GM18520 (cell line): ENCODE results near the gene HIVEP3.

Experiments used
- ATAC-seq: cut with Tn5 transposase; IDR thresholded peaks from one replicate; pipeline ENCODE4 v1.9.1; 2021; ENCODE audit not compliant: unreplicated experiment

HIVEP3 gene

GRCh38 chr1:41791667-41792484 is 126.8 kb downstream of the HIVEP3 start:
- ATAC-seq: no peak

DNA sequence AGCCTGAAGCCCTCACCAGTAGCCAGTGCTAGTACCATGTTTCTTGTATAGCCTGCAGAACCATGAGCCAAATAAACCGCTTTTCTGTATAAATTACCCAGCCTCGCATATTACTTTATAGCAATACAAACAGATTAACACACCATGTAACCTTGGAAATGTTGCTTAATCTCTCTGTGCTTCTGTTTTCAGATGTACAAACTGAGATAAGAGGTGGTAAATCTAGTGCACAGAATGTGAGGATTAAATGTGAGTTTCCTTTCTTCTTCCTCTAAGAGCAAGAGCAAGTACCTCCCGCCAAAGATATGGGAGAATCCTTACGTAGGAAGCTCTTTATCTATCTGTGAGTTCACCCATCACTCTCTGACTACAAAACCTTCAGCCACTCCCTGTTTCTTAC is 128.4 kb downstream of the HIVEP3 start:
- no peak for ATAC-seq

GRCh38 chr1:41789661-41790330 is 128.9 kb downstream of the HIVEP3 start:
- ATAC-seq: no peak

DNA sequence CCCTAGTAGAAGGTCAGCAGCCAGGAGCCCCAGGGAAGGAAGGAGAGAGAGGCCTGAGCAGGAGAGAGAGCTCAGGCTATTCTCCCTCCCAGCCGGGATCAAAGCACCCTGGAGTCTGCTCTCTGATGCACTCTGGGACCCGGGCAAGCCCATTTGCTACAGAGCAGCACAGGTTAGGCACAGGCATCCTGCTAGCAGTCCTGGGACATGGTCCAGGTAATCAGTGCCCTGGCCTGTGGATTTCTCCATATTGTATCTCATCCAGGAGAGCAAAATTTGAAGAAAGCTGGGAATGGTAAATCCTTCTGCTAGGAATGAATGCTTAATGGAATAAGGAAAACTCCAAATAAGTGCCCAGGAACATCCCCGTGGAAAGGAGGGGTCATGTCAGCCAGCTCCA is 130.3 kb downstream of the HIVEP3 start:
- ATAC-seq: no peak

- no peak for ATAC-seq
These were observed 134.0 kb downstream of the HIVEP3 start for GRCh38 chr1:41784531-41785274.

GRCh38 chr1:41783189-41783639 is 135.5 kb downstream of the HIVEP3 start:
- ATAC-seq: no peak

DNA sequence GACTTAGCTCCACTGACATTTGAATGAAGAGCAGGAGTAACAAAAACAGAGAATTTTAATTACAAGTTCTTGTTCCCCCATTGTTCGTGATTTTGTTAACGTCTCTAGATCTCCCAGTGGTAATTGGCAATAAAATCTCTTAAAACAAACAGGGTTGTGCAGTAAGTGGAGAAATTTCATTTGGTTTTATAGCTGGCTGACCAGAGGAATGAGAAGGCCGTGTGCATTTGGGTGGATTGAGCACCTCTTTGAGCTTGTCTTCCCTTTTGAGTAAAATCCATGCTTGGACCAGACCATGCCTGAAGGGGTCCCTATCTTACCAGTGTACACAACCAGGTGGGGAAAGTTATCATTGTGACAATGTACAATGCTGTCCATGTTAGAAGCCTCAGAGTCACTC is 137.8 kb downstream of the HIVEP3 start:
- no peak for ATAC-seq

DNA sequence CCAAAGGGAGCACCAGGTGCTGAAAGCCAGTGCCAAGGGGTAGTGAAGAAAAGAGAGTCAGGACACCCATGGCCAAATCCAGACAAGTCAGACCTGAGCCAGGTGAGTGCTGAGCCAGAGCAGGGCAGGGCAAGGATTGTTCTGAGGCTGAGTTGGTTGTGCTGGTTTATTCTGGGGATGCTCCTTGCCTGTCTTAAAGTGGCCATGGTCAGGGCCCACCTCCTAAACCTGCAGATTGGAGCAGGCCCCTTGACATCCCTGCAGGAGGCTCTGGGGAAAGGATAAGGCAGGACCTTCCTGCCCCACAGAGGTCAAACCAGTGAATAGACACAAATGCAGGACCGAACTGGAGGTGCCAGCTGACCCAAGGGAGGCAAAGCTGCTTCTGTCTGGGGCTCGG is 138.4 kb downstream of the HIVEP3 start:
- no peak for ATAC-seq

- no peak for ATAC-seq
These were observed 139.4 kb downstream of the HIVEP3 start for GRCh38 chr1:41779360-41779759.

DNA sequence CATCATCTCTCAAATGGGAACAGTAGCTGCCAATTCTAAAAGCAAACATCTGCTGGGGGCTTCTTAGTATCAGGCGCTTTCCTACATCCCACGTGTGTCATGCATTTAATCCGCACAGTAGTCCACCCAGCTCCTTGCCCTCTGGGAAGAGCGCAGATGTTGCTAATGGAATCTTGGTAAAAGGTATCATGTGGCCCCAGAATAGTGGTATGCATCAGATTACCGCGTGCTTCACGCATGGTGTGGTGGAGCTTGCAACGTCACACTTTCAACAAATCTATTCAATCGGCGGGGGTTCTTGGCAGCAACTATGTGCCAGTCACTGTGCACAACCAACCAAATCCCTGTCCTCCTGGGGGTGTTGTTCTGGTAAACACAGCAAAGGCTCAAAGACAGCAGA is 141.0 kb downstream of the HIVEP3 start:
- ATAC-seq: no peak

GRCh38 chr1:41776891-41777441 is 141.8 kb downstream of the HIVEP3 start:
- ATAC-seq: no peak

DNA sequence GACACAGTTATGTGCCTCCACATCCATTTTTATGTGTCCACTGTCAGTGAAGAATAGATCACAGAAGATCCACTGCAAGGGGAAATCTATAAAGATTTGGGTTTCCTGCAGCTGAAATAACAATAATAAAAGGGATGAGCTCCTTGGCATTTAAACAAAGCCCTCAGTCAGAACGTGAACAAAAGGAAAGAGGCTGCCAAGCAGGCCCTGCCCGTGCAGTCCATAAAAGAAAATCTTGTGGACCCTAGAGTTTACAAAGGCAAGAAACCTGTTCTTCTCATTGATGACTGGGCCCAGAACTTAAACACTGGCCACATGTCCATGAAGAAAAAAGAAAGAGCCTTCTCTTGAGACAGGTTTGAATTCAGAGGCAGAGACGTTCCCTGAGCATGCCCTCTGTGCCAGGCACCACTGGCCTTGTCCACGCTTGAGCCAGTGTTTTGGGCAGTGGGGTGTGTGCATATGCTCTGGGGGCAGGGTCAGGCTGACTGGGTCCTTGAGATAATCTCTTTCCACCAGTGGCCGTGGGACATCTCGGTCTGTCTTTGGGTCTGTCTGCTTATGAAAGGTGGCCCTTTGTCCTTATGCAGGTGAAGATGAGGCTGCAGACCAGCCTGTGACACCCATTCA is 142.7 kb downstream of the HIVEP3 start:
- no peak for ATAC-seq

GRCh38 chr1:41774471-41774990 is 144.2 kb downstream of the HIVEP3 start:
- no peak for ATAC-seq

- no peak for ATAC-seq
These were observed 144.9 kb downstream of the HIVEP3 start for GRCh38 chr1:41773842-41774241.

- no peak for ATAC-seq
These were observed 145.6 kb downstream of the HIVEP3 start for GRCh38 chr1:41773144-41773591.

- no peak for ATAC-seq
These were observed 149.7 kb downstream of the HIVEP3 start for GRCh38 chr1:41769068-41769467.

DNA sequence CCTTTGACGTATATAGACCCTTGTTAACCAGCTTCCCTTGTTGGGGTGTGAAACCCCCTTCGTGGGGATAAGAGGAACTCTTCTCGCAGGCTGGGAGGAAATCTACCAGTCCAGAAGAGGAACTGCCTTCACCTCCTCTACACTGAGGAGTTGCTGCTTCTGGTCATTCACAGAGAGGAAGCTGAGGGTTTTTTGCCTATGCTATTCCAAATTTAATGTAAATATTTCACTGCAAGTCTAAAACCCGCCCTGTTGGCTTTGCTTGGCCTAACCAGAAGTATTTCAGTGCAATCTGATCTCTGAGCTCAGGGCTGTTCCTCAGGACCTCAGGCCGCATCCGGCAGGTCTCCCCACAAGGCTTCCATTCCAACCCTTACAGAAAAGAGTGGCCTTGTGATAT is 150.1 kb downstream of the HIVEP3 start:
- no peak for ATAC-seq

- no peak for ATAC-seq
These were observed 150.9 kb downstream of the HIVEP3 start for GRCh38 chr1:41767534-41768525.

DNA sequence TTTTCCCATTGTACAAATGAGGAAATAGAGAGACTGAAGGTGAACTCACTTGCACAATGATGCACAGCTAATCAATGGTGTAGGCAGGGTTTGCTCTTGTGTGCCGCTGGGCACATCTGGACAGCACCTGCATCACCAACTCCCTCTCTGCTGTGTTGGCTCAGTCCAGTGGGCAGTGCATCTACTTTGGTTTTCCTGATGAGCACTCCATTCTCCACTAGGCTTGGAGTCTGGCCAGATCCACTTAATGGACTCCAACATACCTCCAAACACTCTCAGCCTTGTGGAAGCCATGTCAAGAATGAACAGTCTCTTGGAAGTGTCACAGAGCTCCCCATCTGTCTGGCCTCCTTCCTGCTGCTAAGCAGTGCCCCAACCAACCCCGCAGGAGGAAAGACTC is 152.2 kb downstream of the HIVEP3 start:
- ATAC-seq: no peak
